Upper lobe of right lung (tissue), 1 donor: ENCODE data around the gene TCIRG1. TPM values are rescaled to one million over a fixed set of nuclear protein-coding genes. Genes with fewer than 3 reads are reported as not detected.

ENCODE experiments used
- ATAC-seq: fragments of 200-7000 bp; cut with Tn5 transposase; one replicate; pipeline ENCODE4 v1.9.1; 2020; ENCODE audit warnings: mild to moderate bottlenecking, moderate library complexity
- DNase-seq: peaks from one replicate; pipeline ENCODE4 v3.0.0-alpha.2; 2020
- H3K27ac ChIP-seq: fragments of 200-600 bp; one replicate; pipeline ENCODE4 v1.8.0; 2022
- H3K27me3 ChIP-seq: fragments of 200-600 bp; one replicate; pipeline ENCODE4 v1.8.0; 2022; ENCODE audit warnings: mild to moderate bottlenecking
- H3K36me3 ChIP-seq: fragments of 200-600 bp; one replicate; pipeline ENCODE4 v1.8.0; 2022
- H3K4me1 ChIP-seq: fragments of 200-600 bp; one replicate; pipeline ENCODE4 v1.8.0; 2022
- H3K4me3 ChIP-seq: fragments of 200-600 bp; one replicate; pipeline ENCODE4 v1.8.0; 2022; ENCODE audit warnings: mild to moderate bottlenecking
- H3K9me3 ChIP-seq: fragments of 200-600 bp; one replicate; pipeline ENCODE4 v1.8.0; 2022
- CTCF ChIP-seq: fragments of 200-600 bp; IDR thresholded peaks from one replicate; pipeline ENCODE4 v1.8.0; 2022; ENCODE audit warnings: antibody characterized with exemption
- intact Hi-C: fragments of 100-400 bp; cut with DNase I; formaldehyde crosslinking; loops from one replicate; pipeline ENCODE4 v1.11.0; 2022
- total RNA-seq: library from RNA; stranded (reverse); fragmentation: NEBNext Ultra II Directional; extraction: Animal tissue kit (Norgen Biotek cat#: 25700); gene quantifications from one replicate; pipeline ENCODE4 v1.2.1, GENCODE V29; 2021
- donor health status: DM: no; HTN: yes; CAD: no; lungs with severe emphysema.

The TCIRG1 gene
- total RNA-seq, 1 donor from 2014 or later: 216 TPM

GRCh38 chr11:68051191-68052136 is 12.6 kb downstream of the TCIRG1 start:
- no peak overlapping the region for H3K4me3 ChIP-seq
- intact Hi-C loops: no loop called here
- peaks cover 53% of the 10 kb centered on the region for H3K36me3 ChIP-seq
- no peak for TF ChIP-seq CTCF
- DNase-seq (peak; percentile 62), ATAC-seq (peak; percentile 5)
- H3K4me1 ChIP-seq: no peaks in the 10 kb centered on the region
- no peaks in the 10 kb centered on the region for H3K9me3 ChIP-seq
- H3K27ac ChIP-seq: no peak overlapping the region
- H3K27me3 ChIP-seq: no peaks in the 10 kb centered on the region

DNA sequence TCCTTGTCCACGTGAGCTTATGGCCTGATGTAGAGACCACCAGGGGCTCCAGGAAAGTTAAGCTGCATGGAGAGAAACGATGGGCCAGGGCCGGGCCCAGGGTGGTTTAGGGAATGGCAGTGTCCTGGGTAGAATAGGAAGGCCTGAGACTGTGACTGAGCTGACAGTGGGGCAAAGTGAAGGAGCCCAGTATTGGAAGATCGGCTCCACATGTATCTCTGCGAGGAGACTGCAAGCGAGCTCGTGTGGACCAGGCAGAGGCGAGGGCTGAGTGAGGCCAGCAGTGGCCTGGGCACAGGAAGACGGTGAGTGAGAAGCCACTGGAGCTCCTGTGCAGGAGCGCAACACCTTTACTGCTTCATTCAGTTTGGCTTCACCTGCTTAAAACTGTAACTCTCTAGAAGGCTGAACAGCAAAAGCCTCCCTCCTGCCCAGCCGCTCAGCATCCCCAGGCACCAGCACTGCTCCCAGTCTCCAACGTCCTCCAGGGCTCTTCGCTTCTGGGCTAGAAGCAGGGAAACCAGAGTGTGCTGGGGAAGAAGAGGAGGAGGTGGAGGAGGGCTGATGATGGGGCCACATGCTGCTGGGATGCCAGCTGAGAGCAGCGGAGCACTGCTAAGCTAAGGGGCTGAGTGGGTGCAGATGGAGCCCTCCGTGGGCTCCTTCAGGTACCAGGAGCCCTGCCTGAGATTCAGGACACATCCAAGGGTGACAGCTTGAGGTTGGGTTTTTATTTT is 13.5 kb downstream of the TCIRG1 start:
- TF ChIP-seq CTCF: no peak
- no peak overlapping the region for H3K27ac ChIP-seq
- ATAC-seq (no peak), DNase-seq (peak; percentile 52)
- no peaks in the 10 kb centered on the region for H3K4me1 ChIP-seq
- H3K9me3 ChIP-seq: no peaks in the 10 kb centered on the region
- H3K36me3 ChIP-seq: peaks cover 53% of the 10 kb centered on the region
- H3K4me3 ChIP-seq: no peak overlapping the region
- intact Hi-C loops: no loop called here
- no peaks in the 10 kb centered on the region for H3K27me3 ChIP-seq

DNA sequence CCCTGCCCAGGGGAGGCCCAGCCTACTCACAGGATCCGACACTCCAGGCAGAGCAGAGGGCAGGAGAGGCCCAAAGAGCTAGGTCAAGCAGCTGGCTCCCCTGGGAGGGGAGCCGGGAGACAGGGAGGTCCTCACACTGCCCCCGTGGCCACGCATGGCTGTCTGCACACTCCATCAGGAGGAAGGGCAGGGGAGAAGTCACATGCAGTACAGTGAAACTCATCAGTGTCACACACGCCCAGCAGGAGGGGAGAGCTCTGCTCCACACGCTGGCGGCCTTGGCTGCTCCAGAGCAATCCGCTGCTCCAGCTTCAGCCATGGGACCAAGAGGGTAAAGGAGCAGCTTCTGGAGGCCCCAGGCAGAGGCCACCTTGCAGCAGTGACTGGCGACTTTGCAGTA is 14.3 kb downstream of the TCIRG1 start:
- H3K27me3 ChIP-seq: no peaks in the 10 kb centered on the region
- H3K27ac ChIP-seq: no peak overlapping the region
- intact Hi-C loops: no loop called here
- H3K4me3 ChIP-seq: no peak overlapping the region
- peak; percentile 54 for DNase-seq
- TF ChIP-seq CTCF: no peak
- H3K9me3 ChIP-seq: no peaks in the 10 kb centered on the region
- no peaks in the 10 kb centered on the region for H3K4me1 ChIP-seq
- H3K36me3 ChIP-seq: peaks cover 53% of the 10 kb centered on the region
- no peak for ATAC-seq

- intact Hi-C loops: no loop called here
- no peak overlapping the region for H3K4me3 ChIP-seq
- H3K9me3 ChIP-seq: no peaks in the 10 kb centered on the region
- H3K4me1 ChIP-seq: no peaks in the 10 kb centered on the region
- no peak for TF ChIP-seq CTCF
- DNase-seq: peak; percentile 60
- H3K27me3 ChIP-seq: no peaks in the 10 kb centered on the region
- no peak overlapping the region for H3K27ac ChIP-seq
- ATAC-seq: no peak
- H3K36me3 ChIP-seq: peaks cover 46% of the 10 kb centered on the region
Observed at GRCh38 chr11:68053981-68054812, 15.4 kb downstream of the TCIRG1 start.
